Mesendoderm (in vitro differentiated cells): ENCODE data around the gene CABLES2. TPM values are rescaled to one million over a fixed set of nuclear protein-coding genes. Genes with fewer than 3 reads are reported as not detected.

Experiments used
- DNase-seq: peaks from one replicate; pipeline ENCODE4 v3.0.0; 2013
- H2AK5ac ChIP-seq: 2 replicates; pipeline ENCODE4 v1.6.1; 2013; ENCODE audit warnings: low read length, inconsistent platforms
- H2BK120ac ChIP-seq: 2 replicates; pipeline ENCODE4 v1.6.1; 2013; ENCODE audit warnings: low read depth, mild to moderate bottlenecking, low read length, moderate library complexity, mixed read lengths
- H2BK15ac ChIP-seq: replicated peaks from 2 replicates; pipeline ENCODE4 v1.6.1; 2013; ENCODE audit warnings: low read depth, mild to moderate bottlenecking, moderate library complexity
- H2BK5ac ChIP-seq: 2 replicates; pipeline ENCODE4 v1.6.1; 2013; ENCODE audit warnings: low read length, inconsistent platforms
- H3K18ac ChIP-seq: 2 replicates; pipeline ENCODE4 v1.6.1; 2013; ENCODE audit warnings: mild to moderate bottlenecking, low read length, mixed read lengths
- H3K23ac ChIP-seq: one replicate; pipeline ENCODE4 v1.6.1; 2013; ENCODE audit warnings: low read length
- H3K27ac ChIP-seq: 2 replicates; pipeline ENCODE4 v1.5.1; 2013; ENCODE audit warnings: low read depth, mild to moderate bottlenecking, inconsistent platforms, low read length, moderate library complexity
- H3K27me3 ChIP-seq: 2 replicates; pipeline ENCODE4 v1.6.1; 2013; ENCODE audit warnings: low read length, control low read depth, mild to moderate bottlenecking, inconsistent platforms; ENCODE audit not compliant: insufficient read depth, poor library complexity
- H3K36me3 ChIP-seq: 2 replicates; pipeline ENCODE4 v1.6.1; 2013; ENCODE audit warnings: low read length, inconsistent platforms; ENCODE audit not compliant: control insufficient read depth, insufficient read depth
- H3K4ac ChIP-seq: one replicate; pipeline ENCODE4 v1.6.1; 2013; ENCODE audit warnings: low read depth, mild to moderate bottlenecking, low read length, moderate library complexity
- H3K4me1 ChIP-seq: 2 replicates; pipeline ENCODE4 v1.6.1; 2013; ENCODE audit warnings: low read depth, low read length, inconsistent platforms; ENCODE audit not compliant: control insufficient read depth
- H3K4me2 ChIP-seq: 2 replicates; pipeline ENCODE4 v1.6.1; 2013; ENCODE audit warnings: low read length
- H3K4me3 ChIP-seq: 2 replicates; pipeline ENCODE4 v1.5.1; 2013; ENCODE audit warnings: mild to moderate bottlenecking, low read length
- H3K56ac ChIP-seq: one replicate; pipeline ENCODE4 v1.6.1; 2013; ENCODE audit warnings: low read length
- H3K79me1 ChIP-seq: 2 replicates; pipeline ENCODE4 v1.6.1; 2013; ENCODE audit warnings: low read length, inconsistent platforms
- H3K79me2 ChIP-seq: 2 replicates; pipeline ENCODE4 v1.6.1; 2013; ENCODE audit warnings: mild to moderate bottlenecking, low read length; ENCODE audit not compliant: control insufficient read depth, insufficient read depth
- H3K9ac ChIP-seq: 2 replicates; pipeline ENCODE4 v1.6.1; 2013; ENCODE audit warnings: low read length, inconsistent platforms
- H4K5ac ChIP-seq: one replicate; pipeline ENCODE4 v1.6.1; 2013; ENCODE audit warnings: low read length
- H4K8ac ChIP-seq: one replicate; pipeline ENCODE4 v1.6.1; 2013; ENCODE audit warnings: low read depth, mild to moderate bottlenecking, control low read depth, low read length, moderate library complexity
- WGBS: extraction: QIAGEN DNeasy Blood & Tissue Kit; methylation state at CpG from one replicate; pipeline ENCODE4 v1.1.7; 2013; ENCODE audit warnings: low lambda C conversion rate, missing lambda C conversion rate; ENCODE audit not compliant: insufficient coverage; ENCODE audit errors: extremely low coverage; 5-methylcytosine and 5-hydroxymethylcytosine counted together
- polyA plus RNA-seq, 2 experiments: library from polyadenylated mRNA; stranded (reverse); fragments of 200-250 nt; gene quantifications; one replicate each; pipeline ENCODE4 v1.2.3, GENCODE V29; 2013

The CABLES2 gene, protein sequence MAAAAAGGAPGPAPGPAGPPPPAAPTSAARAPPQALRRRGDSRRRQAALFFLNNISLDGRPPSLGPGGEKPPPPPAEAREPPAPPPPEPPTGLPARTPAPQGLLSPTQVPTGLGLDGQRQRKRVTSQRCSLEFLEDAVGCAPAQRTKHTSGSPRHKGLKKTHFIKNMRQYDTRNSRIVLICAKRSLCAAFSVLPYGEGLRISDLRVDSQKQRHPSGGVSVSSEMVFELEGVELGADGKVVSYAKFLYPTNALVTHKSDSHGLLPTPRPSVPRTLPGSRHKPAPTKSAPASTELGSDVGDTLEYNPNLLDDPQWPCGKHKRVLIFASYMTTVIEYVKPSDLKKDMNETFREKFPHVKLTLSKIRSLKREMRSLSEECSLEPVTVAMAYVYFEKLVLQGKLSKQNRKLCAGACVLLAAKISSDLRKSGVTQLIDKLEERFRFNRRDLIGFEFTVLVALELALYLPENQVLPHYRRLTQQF
- 4.4 TPM for polyA plus RNA-seq (2013, experiment 1 of 2)
- 4.3 TPM for polyA plus RNA-seq (2013, experiment 2 of 2)

DNA sequence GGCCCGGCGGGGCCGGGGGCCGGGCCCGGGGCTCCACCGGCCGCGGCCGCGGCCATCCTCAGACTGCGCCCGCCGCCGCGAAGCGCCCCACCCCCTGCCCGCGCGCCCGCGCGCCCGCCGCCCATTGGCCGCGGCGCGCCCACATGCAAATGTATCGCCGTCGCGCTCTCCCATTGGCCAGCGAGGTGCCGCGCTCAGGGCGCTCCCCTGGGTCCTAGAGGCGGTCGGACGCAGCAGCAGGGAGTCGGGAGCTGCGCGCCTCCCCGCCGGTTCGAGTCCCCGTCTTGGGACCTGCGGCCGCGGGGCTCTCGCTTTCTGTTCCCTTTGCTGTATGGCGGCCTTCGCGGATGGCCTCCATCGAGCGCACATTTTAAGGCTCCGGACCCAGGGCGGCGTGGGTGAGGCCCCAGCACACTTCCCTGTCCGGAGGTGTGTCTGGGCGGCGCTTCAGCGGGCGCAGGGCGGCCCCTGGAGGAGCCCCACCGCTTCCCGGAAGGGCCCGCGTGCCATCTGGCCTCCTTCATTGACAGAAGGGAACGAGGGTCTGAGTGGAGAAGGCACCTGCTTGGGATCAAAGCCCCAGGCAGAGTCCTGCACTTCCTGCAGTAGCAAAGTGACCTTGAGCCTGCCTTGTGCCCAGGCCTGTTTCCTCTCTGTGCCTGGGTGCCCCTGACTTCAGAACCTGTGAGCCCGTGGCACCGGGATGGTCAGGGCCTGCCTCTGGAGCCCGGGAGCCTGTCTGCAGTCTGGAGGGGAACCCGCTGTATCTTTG is at the start of gene CABLES2:
Gene CABLES2 (minus strand): TSS at position 65 of the 772 bp plus-strand sequence. CDS start 9 bp downstream, at position 56.
- Histone ChIP-seq H3K27ac (no peak within 1 kb of the TSS), H3K79me2 (no peaks in the 10 kb centered on the region)
- peak; percentile 95 for DNase-seq

DNA sequence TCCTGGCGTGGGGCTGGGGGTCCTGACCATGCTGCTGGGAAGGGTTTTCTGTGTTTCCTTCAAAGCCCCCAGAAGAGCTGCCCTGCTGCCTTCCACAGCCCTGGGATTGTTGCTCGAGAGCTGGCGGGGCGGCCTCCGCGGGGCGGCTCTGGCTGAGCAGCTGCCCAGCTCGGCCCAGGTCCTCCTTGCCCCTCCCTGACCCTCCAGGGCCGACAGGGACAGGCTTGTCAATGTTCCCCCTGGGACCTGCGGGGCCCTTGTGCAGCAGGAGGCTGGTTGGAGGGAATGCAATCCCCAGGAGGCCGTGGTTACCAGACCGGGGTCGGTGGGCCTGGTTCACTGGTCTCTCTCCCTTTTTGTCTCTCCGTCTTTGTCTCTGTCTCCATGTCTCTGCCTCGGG is 48.8 kb upstream of the CABLES2 start:
- Histone ChIP-seq H2BK5ac (no peak overlapping the region), H3K4ac (no peak overlapping the region), H2AK5ac (no peak overlapping the region), H2BK15ac (no peak overlapping the region), H3K4me1 (peaks cover 1% of the 10 kb centered on the region), H3K23ac (no peak overlapping the region), H3K79me1 (no peaks in the 10 kb centered on the region), H3K56ac (peak overlapping the region; percentile 15), H2BK120ac (no peak overlapping the region), H3K79me2 (no peaks in the 10 kb centered on the region), H3K27me3 (no peaks in the 10 kb centered on the region), H3K4me2 (no peak overlapping the region), H3K9ac (no peak overlapping the region), H3K4me3 (no peak overlapping the region), H4K5ac (no peak overlapping the region), H3K18ac (no peak overlapping the region), H4K8ac (no peak overlapping the region), H3K36me3 (no peaks in the 10 kb centered on the region), H3K27ac (no peak overlapping the region)
- WGBS, result no CpG with 5 or more reads among the region's 15 CpGs
- no peak for DNase-seq

More for the DNA sequence above, at the start of gene CABLES2:
- H2BK5ac ChIP-seq, result no peak within 1 kb of the TSS
- no peaks in the 10 kb centered on the region for H3K27me3 ChIP-seq
- H3K4me1 ChIP-seq, result peaks cover 3% of the 10 kb centered on the region
- H2BK15ac ChIP-seq, result no peak within 1 kb of the TSS
- no CpG with 5 or more reads among the region's 73 CpGs for WGBS
- H3K36me3 ChIP-seq, result no peaks in the 10 kb centered on the region
- H3K18ac ChIP-seq, result peak within 1 kb of the TSS; percentile 21
- H2AK5ac ChIP-seq, result no peak within 1 kb of the TSS
- peaks cover 2% of the 10 kb centered on the region for H3K79me1 ChIP-seq
- H3K4me2 ChIP-seq, result peak within 1 kb of the TSS; percentile 67
- H4K8ac ChIP-seq, result no peak within 1 kb of the TSS
- no peak within 1 kb of the TSS for H4K5ac ChIP-seq
- H3K23ac ChIP-seq, result peak within 1 kb of the TSS; percentile 6
- H3K4ac ChIP-seq, result no peak within 1 kb of the TSS
- H3K4me3 ChIP-seq, result peak within 1 kb of the TSS; percentile 28
- peak within 1 kb of the TSS; percentile 74 for H3K9ac ChIP-seq
- peak within 1 kb of the TSS; percentile 83 for H3K56ac ChIP-seq
- H2BK120ac ChIP-seq, result no peak within 1 kb of the TSS

DNA sequence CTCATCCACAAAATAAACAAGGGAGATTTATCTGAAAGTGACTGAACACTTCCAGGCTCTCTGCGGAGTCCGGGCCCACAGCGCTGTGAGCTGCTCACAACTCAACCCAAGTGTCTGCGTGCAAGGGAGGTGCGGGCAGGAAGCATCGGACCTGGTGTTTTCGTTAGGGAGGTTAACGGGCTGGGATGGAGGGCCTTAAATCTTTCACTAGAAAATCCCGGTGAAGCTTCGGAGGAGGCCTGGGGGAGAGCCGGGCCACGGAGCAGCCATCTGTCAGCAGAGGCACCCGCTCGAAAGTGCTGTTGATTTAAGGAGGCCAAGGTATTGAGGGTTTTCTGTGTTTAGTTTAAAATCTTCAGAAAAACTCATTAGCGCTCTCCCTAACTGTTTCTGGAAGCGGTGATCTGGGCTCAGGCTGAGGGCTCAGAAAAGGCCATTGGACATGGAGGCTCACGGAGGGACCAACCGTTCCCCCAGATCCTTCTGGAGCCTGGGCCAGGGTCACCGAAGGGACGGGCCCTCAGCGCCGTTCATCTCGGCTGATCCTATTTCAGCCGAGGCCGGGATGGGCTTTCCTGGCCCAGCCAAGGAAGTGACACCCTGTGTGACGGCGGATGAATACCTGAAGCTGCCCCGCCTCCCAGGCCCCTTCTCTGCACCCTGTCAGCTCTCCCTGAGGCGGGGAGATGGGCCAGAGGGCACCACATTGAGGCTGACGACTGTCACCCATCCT is 48.0 kb upstream of the CABLES2 start:
- no CpG with 5 or more reads among the region's 30 CpGs for WGBS
- Histone ChIP-seq H3K79me2 (no peaks in the 10 kb centered on the region), H3K23ac (no peak overlapping the region), H3K4me3 (no peak overlapping the region), H2BK120ac (no peak overlapping the region), H3K18ac (no peak overlapping the region), H3K4me1 (peaks cover 1% of the 10 kb centered on the region), H3K4me2 (no peak overlapping the region), H4K5ac (no peak overlapping the region), H3K27ac (no peak overlapping the region), H3K36me3 (no peaks in the 10 kb centered on the region), H3K27me3 (no peaks in the 10 kb centered on the region), H3K79me1 (no peaks in the 10 kb centered on the region), H3K4ac (no peak overlapping the region), H4K8ac (no peak overlapping the region), H2AK5ac (no peak overlapping the region), H2BK5ac (no peak overlapping the region), H2BK15ac (no peak overlapping the region), H3K56ac (peak overlapping the region; percentile 30), H3K9ac (no peak overlapping the region)
- DNase-seq, result peak; percentile 27

DNA sequence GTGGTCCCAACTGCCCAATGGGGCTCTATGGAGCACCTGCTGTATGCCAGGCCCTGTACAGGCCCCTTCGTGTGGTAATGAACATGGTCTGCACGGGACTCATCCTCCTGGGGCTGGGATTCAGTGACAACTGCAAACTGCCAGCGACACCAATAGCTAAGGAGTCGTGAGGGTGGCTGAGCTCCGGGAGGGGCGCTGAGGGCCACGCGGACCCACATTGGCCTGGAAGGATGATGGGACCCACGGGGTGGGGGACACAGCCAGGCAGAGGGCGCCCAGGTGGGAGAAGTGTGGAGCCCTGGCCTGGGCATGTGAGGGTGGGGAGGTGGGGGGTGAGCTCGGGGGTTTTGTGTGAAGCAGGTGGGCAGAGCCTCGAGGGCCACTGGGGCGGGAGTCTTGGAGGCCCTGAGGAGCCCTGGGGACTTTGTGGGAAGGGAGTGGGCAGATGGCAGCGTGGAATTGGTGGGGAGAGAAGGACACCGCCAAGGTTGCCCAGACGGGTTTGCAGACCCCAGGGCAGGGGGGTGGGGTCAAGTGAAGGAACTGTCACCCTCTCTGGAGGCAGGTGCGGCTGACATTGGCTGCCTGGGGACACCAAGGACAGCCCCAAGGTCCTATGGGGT is 46.2 kb upstream of the CABLES2 start:
- Histone ChIP-seq H3K9ac (no peak overlapping the region), H3K4me3 (no peak overlapping the region), H4K5ac (no peak overlapping the region), H3K79me1 (no peaks in the 10 kb centered on the region), H3K4me1 (peaks cover 1% of the 10 kb centered on the region), H2BK15ac (no peak overlapping the region), H3K79me2 (no peaks in the 10 kb centered on the region), H3K18ac (no peak overlapping the region), H3K56ac (no peak overlapping the region), H2AK5ac (no peak overlapping the region), H2BK5ac (no peak overlapping the region), H3K4ac (no peak overlapping the region), H3K23ac (no peak overlapping the region), H3K36me3 (no peaks in the 10 kb centered on the region), H2BK120ac (no peak overlapping the region), H3K27ac (no peak overlapping the region), H4K8ac (no peak overlapping the region), H3K4me2 (no peak overlapping the region), H3K27me3 (no peaks in the 10 kb centered on the region)
- DNase-seq, result no peak
- no CpG with 5 or more reads among the region's 17 CpGs for WGBS

DNA sequence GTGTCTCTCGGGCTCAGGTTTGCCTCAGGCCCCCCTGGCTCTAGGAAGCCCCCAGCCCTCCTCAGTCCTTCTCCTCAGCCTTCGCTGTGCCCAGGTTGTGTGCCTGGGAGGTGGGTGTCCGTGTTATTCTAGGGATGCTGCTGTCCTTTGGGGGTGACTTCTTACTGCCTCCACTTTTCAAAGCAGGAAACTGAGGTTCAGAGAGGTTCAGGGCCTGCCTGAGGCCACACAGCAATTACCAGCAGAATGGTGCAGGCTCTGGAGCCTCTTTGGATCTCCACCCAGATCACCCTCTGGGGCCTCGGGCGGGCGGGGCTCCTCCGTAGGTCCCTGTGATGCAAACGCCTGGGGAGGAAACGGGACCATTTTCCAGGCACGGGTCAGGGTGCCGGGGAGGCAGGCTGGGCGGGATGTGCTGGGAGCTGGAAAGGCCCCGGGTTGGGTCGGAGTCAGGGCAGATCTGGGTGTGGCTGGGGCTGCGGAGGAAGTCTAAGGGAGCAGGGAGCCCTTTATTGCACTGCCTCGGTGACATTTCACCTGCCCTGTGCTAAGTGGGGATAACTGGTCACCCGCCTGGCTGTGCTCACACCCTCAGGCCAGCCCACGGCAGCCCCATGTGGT is 45.5 kb upstream of the CABLES2 start:
- Histone ChIP-seq H3K4me3 (no peak overlapping the region), H3K4me1 (peaks cover 1% of the 10 kb centered on the region), H3K79me1 (no peaks in the 10 kb centered on the region), H2AK5ac (no peak overlapping the region), H3K4me2 (no peak overlapping the region), H3K36me3 (no peaks in the 10 kb centered on the region), H4K5ac (no peak overlapping the region), H2BK15ac (no peak overlapping the region), H3K27ac (no peak overlapping the region), H3K27me3 (no peaks in the 10 kb centered on the region), H3K23ac (no peak overlapping the region), H3K4ac (no peak overlapping the region), H3K18ac (no peak overlapping the region), H2BK5ac (no peak overlapping the region), H3K79me2 (no peaks in the 10 kb centered on the region), H2BK120ac (no peak overlapping the region), H3K56ac (no peak overlapping the region), H3K9ac (no peak overlapping the region), H4K8ac (no peak overlapping the region)
- WGBS, result no CpG with 5 or more reads among the region's 18 CpGs
- DNase-seq, result no peak
